SU-DHL-6 (cell line): Measurements from ENCODE around the gene AFF3.

Source experiments
- H2AFZ ChIP-seq: fragments of 200-600 bp; sonication (generic); 2 replicates; pipeline ENCODE4 v1.6.1; 2014; ENCODE audit warnings: low read depth, mild to moderate bottlenecking, moderate library complexity, mixed read lengths, antibody characterized with exemption, low read length; ENCODE audit not compliant: severe bottlenecking
- H3F3A ChIP-seq: fragments of 200-600 bp; shearing (Covaris generic); 2 replicates; pipeline ENCODE4 v1.6.0; 2016; ENCODE audit warnings: antibody characterized with exemption, mild to moderate bottlenecking; ENCODE audit not compliant: insufficient read depth
- H3K27ac ChIP-seq: fragments of 200-600 bp; sonication (generic); 2 replicates; pipeline ENCODE4 v1.5.1; 2016; ENCODE audit warnings: low read depth, mild to moderate bottlenecking, low read length, moderate library complexity, mixed read lengths
- H3K27me3 ChIP-seq: fragments of 200-600 bp; sonication (generic), shearing (Covaris generic); 2 replicates; pipeline ENCODE4 v1.6.0; 2014; ENCODE audit warnings: mild to moderate bottlenecking, low read length
- H3K36me3 ChIP-seq: fragments of 200-600 bp; sonication (generic); 2 replicates; pipeline ENCODE4 v1.6.1; 2014; ENCODE audit warnings: mild to moderate bottlenecking, low read length, mixed read lengths
- H3K4me2 ChIP-seq: fragments of 300-600, 200-600 bp; shearing (Covaris generic), sonication (generic); 2 replicates; pipeline ENCODE4 v1.6.0; 2014; ENCODE audit warnings: low read length, low read depth, mild to moderate bottlenecking; ENCODE audit not compliant: poor library complexity, severe bottlenecking
- H3K4me3 ChIP-seq: fragments of 200-600 bp; sonication (generic); 2 replicates; pipeline ENCODE4 v1.5.1; 2014; ENCODE audit warnings: antibody characterized with exemption, low read length, mild to moderate bottlenecking, mixed read lengths; ENCODE audit not compliant: insufficient read depth, poor library complexity, severe bottlenecking
- H3K79me2 ChIP-seq: fragments of 200-600 bp; sonication (generic); 2 replicates; pipeline ENCODE4 v1.6.1; 2014; ENCODE audit warnings: mild to moderate bottlenecking, low read length, moderate library complexity; ENCODE audit not compliant: insufficient read depth
- H3K9ac ChIP-seq: fragments of 200-600 bp; sonication (generic); 2 replicates; pipeline ENCODE4 v1.7.0; 2014; ENCODE audit warnings: mild to moderate bottlenecking, low read length
- H3K9me2 ChIP-seq: fragments of 200-600 bp; sonication (generic); replicated peaks from 2 replicates; pipeline ENCODE4 v1.6.1; 2014; ENCODE audit warnings: low read length; ENCODE audit not compliant: insufficient read depth
- H3K9me3 ChIP-seq: fragments of 200-600 bp; sonication (generic); 2 replicates; pipeline ENCODE4 v1.6.1; 2014; ENCODE audit warnings: low read length, mixed read lengths; ENCODE audit not compliant: insufficient read depth
- H4K20me1 ChIP-seq: fragments of 200-600 bp; sonication (generic); 2 replicates; pipeline ENCODE4 v1.6.1; 2014; ENCODE audit warnings: low read depth, mild to moderate bottlenecking, antibody characterized with exemption, low read length, moderate library complexity, mixed read lengths
- EZH2phosphoT487 ChIP-seq: fragments of 200-600 bp; sonication (generic), shearing (Covaris generic); conservative IDR thresholded peaks from 2 replicates; pipeline ENCODE4 v1.6.1; 2018; ENCODE audit warnings: mild to moderate bottlenecking, antibody characterized with exemption, low read length, moderate library complexity, mixed read lengths
- TF ChIP-seq, protein P1 (sequence below): fragments of 200-600 bp; sonication (generic); IDR thresholded peaks from one replicate; pipeline ENCODE4 v1.5.1; 2017; ENCODE audit warnings: antibody characterized with exemption, mild to moderate bottlenecking, low read length, moderate library complexity; ENCODE audit not compliant: insufficient read depth, poor library complexity, severe bottlenecking

Gene AFF3

DNA sequence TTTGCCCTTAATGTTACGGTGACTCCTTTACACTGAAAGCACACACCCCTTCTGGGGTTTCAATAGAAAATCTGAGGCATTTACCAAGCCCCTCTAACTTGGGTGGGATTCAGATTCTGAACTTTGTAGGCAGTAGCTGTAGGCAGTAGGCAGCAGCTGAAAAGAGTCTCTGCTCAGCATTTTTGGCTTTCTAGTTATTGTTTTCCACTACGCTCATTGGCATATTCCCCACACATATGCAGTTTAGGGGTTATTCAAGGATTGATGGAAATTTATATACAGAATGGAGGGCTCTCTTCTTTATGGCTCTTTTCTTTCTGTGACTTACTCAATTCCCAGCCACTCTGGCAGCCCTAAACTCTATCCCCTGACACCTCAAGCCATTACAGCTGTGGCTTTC is 419.9 kb downstream of the AFF3 start:
- TF ChIP-seq, protein P1, sequence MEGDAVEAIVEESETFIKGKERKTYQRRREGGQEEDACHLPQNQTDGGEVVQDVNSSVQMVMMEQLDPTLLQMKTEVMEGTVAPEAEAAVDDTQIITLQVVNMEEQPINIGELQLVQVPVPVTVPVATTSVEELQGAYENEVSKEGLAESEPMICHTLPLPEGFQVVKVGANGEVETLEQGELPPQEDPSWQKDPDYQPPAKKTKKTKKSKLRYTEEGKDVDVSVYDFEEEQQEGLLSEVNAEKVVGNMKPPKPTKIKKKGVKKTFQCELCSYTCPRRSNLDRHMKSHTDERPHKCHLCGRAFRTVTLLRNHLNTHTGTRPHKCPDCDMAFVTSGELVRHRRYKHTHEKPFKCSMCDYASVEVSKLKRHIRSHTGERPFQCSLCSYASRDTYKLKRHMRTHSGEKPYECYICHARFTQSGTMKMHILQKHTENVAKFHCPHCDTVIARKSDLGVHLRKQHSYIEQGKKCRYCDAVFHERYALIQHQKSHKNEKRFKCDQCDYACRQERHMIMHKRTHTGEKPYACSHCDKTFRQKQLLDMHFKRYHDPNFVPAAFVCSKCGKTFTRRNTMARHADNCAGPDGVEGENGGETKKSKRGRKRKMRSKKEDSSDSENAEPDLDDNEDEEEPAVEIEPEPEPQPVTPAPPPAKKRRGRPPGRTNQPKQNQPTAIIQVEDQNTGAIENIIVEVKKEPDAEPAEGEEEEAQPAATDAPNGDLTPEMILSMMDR, result no peak
- no peak for TF ChIP-seq EZH2phosphoT487
- no peaks in the 10 kb centered on the region for H3K79me2 ChIP-seq

DNA sequence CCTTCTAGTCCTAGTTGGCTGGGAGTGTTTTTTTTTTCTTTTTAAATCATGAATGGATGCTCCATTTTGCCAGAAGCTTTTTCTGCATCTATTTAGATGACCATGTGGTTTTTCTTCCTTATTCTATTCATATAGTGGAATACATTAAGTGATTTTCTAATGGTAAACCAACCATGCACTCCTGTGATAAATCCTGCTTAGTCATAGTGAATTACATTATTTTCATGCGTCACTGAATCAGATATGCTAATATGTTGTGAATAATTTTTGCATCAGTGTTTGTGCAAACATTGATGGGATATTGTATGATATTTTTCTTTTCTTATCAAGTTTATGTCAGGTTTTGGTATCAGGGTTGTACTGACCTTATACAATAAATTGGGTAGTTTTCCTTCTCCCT is 423.3 kb downstream of the AFF3 start:
- Histone ChIP-seq H4K20me1 (no peaks in the 10 kb centered on the region), H3K9me3 (no peaks in the 10 kb centered on the region; the same call in 1 of the 2 replicates), H3K27ac (no peak overlapping the region), H3K79me2 (no peaks in the 10 kb centered on the region), H2AFZ (no peak overlapping the region), H3K4me2 (no peak overlapping the region), H3F3A (no peaks in the 10 kb centered on the region), H3K9me2 (no peaks in the 10 kb centered on the region), H3K27me3 (no peaks in the 10 kb centered on the region), H3K4me3 (no peak overlapping the region), H3K36me3 (no peaks in the 10 kb centered on the region), H3K9ac (no peak overlapping the region)
- TF ChIP-seq EZH2phosphoT487, result no peak
- TF ChIP-seq, protein P1, result no peak

More for the DNA sequence above, 419.9 kb downstream of the AFF3 start:
- no peak overlapping the region for H3K4me2 ChIP-seq
- H3K27ac ChIP-seq, result no peak overlapping the region
- H3K4me3 ChIP-seq, result no peak overlapping the region
- no peak overlapping the region for H2AFZ ChIP-seq
- H3K9me2 ChIP-seq, result no peaks in the 10 kb centered on the region
- H3K9ac ChIP-seq, result no peak overlapping the region
- no peaks in the 10 kb centered on the region for H3K27me3 ChIP-seq
- no peaks in the 10 kb centered on the region for H4K20me1 ChIP-seq
- no peaks in the 10 kb centered on the region for H3K36me3 ChIP-seq
- H3K9me3 ChIP-seq, result no peaks in the 10 kb centered on the region; the same call in 1 of the 2 replicates
- no peaks in the 10 kb centered on the region for H3F3A ChIP-seq

DNA sequence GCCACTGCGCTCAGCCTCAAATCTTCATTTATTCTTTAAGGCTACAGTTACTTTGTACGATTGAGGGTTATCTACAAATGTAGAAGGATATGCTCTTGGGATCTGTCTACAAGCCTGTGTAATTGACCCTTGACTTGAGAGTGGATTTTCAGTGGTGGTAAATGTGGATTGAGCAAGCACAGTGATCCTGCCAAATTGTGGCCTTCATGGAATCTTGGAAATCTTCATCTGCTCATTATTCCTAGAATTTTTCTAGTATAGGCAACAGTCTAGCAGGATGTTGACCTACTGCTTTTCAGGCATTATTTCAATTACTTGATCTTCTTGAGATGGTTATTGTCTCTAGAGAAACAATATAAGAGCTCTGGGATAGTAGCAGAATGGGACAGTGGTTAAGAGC is 426.4 kb downstream of the AFF3 start:
- H3K9ac ChIP-seq, result no peak overlapping the region
- no peaks in the 10 kb centered on the region for H3K27me3 ChIP-seq
- no peak overlapping the region for H3K27ac ChIP-seq
- H4K20me1 ChIP-seq, result no peaks in the 10 kb centered on the region
- TF ChIP-seq, protein P1, result no peak
- TF ChIP-seq EZH2phosphoT487, result no peak
- H3K9me3 ChIP-seq, result no peaks in the 10 kb centered on the region
- no peaks in the 10 kb centered on the region for H3K36me3 ChIP-seq
- no peaks in the 10 kb centered on the region for H3K9me2 ChIP-seq
- H3K79me2 ChIP-seq, result no peaks in the 10 kb centered on the region
- H2AFZ ChIP-seq, result no peak overlapping the region
- no peak overlapping the region for H3K4me3 ChIP-seq
- no peak overlapping the region for H3K4me2 ChIP-seq
- no peaks in the 10 kb centered on the region for H3F3A ChIP-seq

DNA sequence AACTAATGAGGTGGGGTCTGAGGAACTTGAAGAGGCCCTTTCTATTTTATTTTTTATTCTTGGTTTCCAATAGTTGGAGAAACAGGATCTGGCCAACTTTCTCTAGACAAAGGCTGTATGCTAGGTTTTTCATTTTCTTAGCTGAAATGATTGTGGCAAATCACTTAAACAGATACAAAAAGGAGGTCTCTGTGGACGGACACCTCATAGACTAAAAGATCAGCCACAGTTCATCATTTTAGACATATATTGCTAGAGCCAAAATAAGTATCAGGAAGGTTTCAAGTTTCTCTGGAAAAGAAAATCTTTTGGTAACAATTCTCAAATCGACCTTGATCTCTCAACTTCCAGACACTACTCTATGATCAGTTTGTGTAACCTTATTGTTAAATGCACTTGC is 428.0 kb downstream of the AFF3 start:
- no peak overlapping the region for H2AFZ ChIP-seq
- no peaks in the 10 kb centered on the region for H3K27me3 ChIP-seq
- H3K4me3 ChIP-seq, result no peak overlapping the region
- no peak overlapping the region for H3K27ac ChIP-seq
- no peaks in the 10 kb centered on the region for H3K36me3 ChIP-seq
- H3K9me2 ChIP-seq, result no peaks in the 10 kb centered on the region
- no peaks in the 10 kb centered on the region for H4K20me1 ChIP-seq
- no peak overlapping the region for H3K9ac ChIP-seq
- no peak overlapping the region for H3K4me2 ChIP-seq
- TF ChIP-seq, protein P1, result no peak
- no peak for TF ChIP-seq EZH2phosphoT487
- H3K9me3 ChIP-seq, result no peaks in the 10 kb centered on the region
- H3K79me2 ChIP-seq, result no peaks in the 10 kb centered on the region
- no peaks in the 10 kb centered on the region for H3F3A ChIP-seq
